ENCODE measurements around the gene TUBGCP6. TPM values are rescaled to one million over a fixed set of nuclear protein-coding genes. Genes with fewer than 3 reads are reported as not detected.

Gene TUBGCP6
- total and polyA plus RNA-seq, 10 of the 15 experiments (the other 5 are each of a cell fraction or from before 2014, with no cell fraction given): 0.74 to 41.4 (median 19.4) TPM

DNA sequence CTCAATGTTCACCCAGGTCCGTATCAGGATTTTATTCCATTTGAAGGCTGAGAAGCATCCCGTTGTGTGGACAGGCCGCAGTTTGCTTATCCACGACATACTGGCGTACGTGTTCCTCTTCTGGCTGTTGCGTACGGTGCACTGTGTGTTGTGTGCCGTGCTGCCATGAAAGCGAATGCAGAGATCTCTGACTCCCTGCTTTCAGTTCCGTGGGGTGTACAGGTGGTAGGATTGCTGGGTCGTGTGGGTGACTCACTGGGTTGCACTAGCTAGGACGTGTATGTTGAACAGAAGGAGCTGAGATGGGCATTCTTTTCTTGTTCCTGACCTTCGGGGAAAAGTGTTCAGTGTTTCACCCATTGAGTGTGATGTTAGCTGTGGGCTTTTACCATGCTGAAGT is 33.7 kb downstream of the TUBGCP6 start (continued):
- TF ChIP-seq, protein P1, sequence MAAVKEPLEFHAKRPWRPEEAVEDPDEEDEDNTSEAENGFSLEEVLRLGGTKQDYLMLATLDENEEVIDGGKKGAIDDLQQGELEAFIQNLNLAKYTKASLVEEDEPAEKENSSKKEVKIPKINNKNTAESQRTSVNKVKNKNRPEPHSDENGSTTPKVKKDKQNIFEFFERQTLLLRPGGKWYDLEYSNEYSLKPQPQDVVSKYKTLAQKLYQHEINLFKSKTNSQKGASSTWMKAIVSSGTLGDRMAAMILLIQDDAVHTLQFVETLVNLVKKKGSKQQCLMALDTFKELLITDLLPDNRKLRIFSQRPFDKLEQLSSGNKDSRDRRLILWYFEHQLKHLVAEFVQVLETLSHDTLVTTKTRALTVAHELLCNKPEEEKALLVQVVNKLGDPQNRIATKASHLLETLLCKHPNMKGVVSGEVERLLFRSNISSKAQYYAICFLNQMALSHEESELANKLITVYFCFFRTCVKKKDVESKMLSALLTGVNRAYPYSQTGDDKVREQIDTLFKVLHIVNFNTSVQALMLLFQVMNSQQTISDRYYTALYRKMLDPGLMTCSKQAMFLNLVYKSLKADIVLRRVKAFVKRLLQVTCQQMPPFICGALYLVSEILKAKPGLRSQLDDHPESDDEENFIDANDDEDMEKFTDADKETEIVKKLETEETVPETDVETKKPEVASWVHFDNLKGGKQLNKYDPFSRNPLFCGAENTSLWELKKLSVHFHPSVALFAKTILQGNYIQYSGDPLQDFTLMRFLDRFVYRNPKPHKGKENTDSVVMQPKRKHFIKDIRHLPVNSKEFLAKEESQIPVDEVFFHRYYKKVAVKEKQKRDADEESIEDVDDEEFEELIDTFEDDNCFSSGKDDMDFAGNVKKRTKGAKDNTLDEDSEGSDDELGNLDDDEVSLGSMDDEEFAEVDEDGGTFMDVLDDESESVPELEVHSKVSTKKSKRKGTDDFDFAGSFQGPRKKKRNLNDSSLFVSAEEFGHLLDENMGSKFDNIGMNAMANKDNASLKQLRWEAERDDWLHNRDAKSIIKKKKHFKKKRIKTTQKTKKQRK (IDR thresholded peaks at IDR 0.05; ENCODE audit: low read depth, low read length): no peak
- TF ChIP-seq ZZZ3 (IDR thresholded peaks at IDR 0.05; ENCODE audit: control insufficient read depth, insufficient read length, low read depth) (no peak), POLR2AphosphoS5 (IDR thresholded peaks at IDR 0.05; ENCODE audit: low read length) (no peak), ZBED1 (IDR thresholded peaks at IDR 0.05; ENCODE audit: borderline replicate concordance) (no peak)

DNA sequence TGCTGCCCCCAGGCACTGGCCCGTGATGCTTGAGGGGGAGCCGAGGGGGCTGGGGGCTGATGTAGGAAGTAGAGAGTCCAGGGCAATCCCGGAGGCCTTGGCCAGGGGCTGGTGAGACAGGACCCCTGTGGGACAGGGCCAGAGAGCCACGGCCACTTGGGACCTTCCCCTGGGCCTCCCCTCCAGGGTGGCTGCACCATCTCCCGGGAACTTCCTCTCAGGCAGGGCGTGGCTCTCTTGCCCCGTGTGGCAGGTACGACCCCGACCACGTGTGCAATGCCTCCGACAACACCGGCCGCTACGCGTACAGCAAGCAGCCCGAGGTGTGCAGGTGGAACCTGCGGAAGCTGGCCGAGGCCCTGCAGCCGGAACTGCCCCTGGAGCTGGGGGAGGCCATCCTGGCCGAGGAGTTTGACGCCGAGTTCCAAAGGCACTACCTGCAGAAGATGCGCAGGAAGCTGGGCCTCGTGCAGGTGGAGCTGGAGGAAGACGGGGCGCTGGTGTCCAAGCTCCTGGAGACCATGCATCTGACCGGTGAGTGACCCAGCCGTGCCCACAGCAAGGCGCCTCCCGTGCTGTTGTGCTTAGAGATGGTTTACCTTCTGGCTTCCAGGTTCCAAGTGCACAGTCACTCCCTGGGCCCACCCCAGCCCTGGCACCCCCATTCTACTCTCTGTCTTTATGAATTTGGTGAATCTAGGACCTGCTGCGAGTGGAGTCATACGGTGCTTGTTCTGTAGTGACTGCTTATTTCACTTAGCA is 34.3 kb downstream of the TUBGCP6 start:
- no peak overlapping the region for H3K4me3 ChIP-seq
- 84% methylated on average over 32 of the region's 32 CpGs for WGBS (ENCODE audit: insufficient coverage, insufficient replicate concordance, low lambda C conversion rate, missing lambda C conversion rate)
- no peaks in the 10 kb centered on the region for H3K4me1 ChIP-seq (ENCODE audit: control insufficient read depth, insufficient read depth, low read length)
- in situ Hi-C loops (cut with MboI) (loop anchor here (5.0 kb wide), 1 partner anchor 63 kb away; no protein-coding TSS in a partner anchor), intact Hi-C loops (cut with micrococcal nuclease; ENCODE audit: unreplicated experiment) (no loop called here)
- no peaks in the 10 kb centered on the region; the same call in 1 of the 2 replicates for H4K20me1 ChIP-seq (ENCODE audit: control insufficient read depth, insufficient read depth)
- RAD21 ChIA-PET (ENCODE audit: unreplicated experiment): no interaction called here
- TF ChIP-seq POLR2A (IDR thresholded peaks at IDR 0.05; ENCODE audit: low read depth, low read length): peak; percentile 43; the same call in 1 of the 2 replicates
- no peak for TF ChIP-seq ZNF207 (IDR thresholded peaks at IDR 0.05; ENCODE audit: borderline replicate concordance)
- no peak for TF ChIP-seq SREBF2 (IDR thresholded peaks at IDR 0.05; ENCODE audit: low read length)
- TF ChIP-seq, protein P2, sequence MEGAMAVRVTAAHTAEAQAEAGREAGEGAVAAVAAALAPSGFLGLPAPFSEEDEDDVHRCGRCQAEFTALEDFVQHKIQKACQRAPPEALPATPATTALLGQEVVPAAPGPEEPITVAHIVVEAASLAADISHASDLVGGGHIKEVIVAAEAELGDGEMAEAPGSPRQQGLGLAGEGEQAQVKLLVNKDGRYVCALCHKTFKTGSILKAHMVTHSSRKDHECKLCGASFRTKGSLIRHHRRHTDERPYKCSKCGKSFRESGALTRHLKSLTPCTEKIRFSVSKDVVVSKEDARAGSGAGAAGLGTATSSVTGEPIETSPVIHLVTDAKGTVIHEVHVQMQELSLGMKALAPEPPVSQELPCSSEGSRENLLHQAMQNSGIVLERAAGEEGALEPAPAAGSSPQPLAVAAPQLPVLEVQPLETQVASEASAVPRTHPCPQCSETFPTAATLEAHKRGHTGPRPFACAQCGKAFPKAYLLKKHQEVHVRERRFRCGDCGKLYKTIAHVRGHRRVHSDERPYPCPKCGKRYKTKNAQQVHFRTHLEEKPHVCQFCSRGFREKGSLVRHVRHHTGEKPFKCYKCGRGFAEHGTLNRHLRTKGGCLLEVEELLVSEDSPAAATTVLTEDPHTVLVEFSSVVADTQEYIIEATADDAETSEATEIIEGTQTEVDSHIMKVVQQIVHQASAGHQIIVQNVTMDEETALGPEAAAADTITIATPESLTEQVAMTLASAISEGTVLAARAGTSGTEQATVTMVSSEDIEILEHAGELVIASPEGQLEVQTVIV (IDR thresholded peaks at IDR 0.05; ENCODE audit: borderline replicate concordance, partially characterized antibody): no peak
- no peaks in the 10 kb centered on the region for H3K27me3 ChIP-seq (replicated peaks in 1 of 2; ENCODE audit: control insufficient read depth in 2 of 2, insufficient read depth in 2 of 2, low read length in 1 of 2)
- no peak overlapping the region for H2AFZ ChIP-seq (ENCODE audit: control insufficient read depth, low read depth, low read length)
- H3K79me2 ChIP-seq (ENCODE audit: control insufficient read depth, insufficient read depth, low read length): no peaks in the 10 kb centered on the region; the same call in 1 of the 2 replicates
- H3K9ac ChIP-seq (ENCODE audit: control insufficient read depth, insufficient read depth, low read length): no peak overlapping the region
- ATAC-seq (no peak), FAIRE-seq (no peak), DNase-seq (ENCODE audit: low read depth, low spot score) (no peak)
- POLR2A ChIA-PET: interaction anchor here (0.5 to 0.6 kb wide), 2 partner anchors 53 to 453 kb away, joined by 4 to 6 read pairs; no protein-coding TSS in a partner anchor
- H3K9me3 ChIP-seq (replicated peaks; ENCODE audit: control insufficient read depth, insufficient read depth, low read length): no peaks in the 10 kb centered on the region
- no peak overlapping the region for H3K4me2 ChIP-seq (ENCODE audit: control insufficient read depth, insufficient read depth)
- peaks cover 7 to 22% of the 10 kb centered on the region in 2 experiments; a peak in 3 of 4 replicates for H3K36me3 ChIP-seq (ENCODE audit: control insufficient read depth in 2 of 2, insufficient read depth in 2 of 2, low read length in 1 of 2)
- no peak overlapping the region for H3K27ac ChIP-seq (ENCODE audit: control insufficient read depth, insufficient read depth)
- no TSS peak for BruUV-seq (replicated peaks)
- CTCF ChIA-PET: interaction anchor here (0.7 to 4.0 kb wide), 4 partner anchors 45 to 443 kb away, joined by 3 to 15 read pairs (median 4); no protein-coding TSS in a partner anchor
- SMC1A ChIA-PET (ENCODE audit: uncharacterized antibody, unreplicated experiment): no interaction called here
